HepG2 (cell line): ENCODE measurements around the gene FBXW10.
"Not testable (repeated sequence)": the region's sequence is repeated elsewhere in the genome, so short reads cannot be mapped to it uniquely, and the experiment has no call there.

Experiments
- ZNF800 ChIP-seq: sonication (generic); formaldehyde crosslinking; IDR thresholded peaks from 2 replicates; pipeline ENCODE4 v1.4.0; 2020; ENCODE audit warnings: missing genetic modification reagents
- TF ChIP-seq, protein P1 (sequence below): sonication (generic); formaldehyde crosslinking; IDR thresholded peaks from 2 replicates; pipeline ENCODE4 v1.9.0; 2021; ENCODE audit warnings: missing genetic modification reagents, mild to moderate bottlenecking, borderline replicate concordance
- TF ChIP-seq, protein P2 (sequence below): sonication (generic); formaldehyde crosslinking; IDR thresholded peaks from 2 replicates; pipeline ENCODE4 v1.9.0; 2021; ENCODE audit warnings: missing genetic modification reagents, borderline replicate concordance

DNA sequence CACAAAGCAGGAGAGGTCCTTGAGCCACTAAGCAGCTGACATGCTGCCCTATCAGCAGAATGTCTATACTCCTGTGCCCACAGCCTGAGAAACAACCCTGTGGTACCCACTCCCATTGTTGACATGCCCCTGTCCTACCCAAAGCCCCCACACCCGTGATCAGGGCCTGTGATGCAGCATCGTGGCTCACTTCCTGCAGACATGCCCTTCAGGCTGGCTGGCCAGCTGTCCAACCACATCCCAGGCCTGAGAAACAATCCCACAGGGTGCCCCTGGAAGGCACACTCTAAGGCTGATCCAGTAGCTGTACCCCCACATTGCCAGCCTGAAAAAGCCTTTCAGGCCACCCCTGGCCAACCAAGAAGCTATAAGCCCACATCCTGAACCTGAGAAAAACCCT lies 48.7 kb upstream of the FBXW10 start:
- TF ChIP-seq, protein P1, sequence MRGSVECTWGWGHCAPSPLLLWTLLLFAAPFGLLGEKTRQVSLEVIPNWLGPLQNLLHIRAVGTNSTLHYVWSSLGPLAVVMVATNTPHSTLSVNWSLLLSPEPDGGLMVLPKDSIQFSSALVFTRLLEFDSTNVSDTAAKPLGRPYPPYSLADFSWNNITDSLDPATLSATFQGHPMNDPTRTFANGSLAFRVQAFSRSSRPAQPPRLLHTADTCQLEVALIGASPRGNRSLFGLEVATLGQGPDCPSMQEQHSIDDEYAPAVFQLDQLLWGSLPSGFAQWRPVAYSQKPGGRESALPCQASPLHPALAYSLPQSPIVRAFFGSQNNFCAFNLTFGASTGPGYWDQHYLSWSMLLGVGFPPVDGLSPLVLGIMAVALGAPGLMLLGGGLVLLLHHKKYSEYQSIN (CRISPR knock-in tag), result not testable (repeated sequence)
- not testable (repeated sequence) for TF ChIP-seq ZNF800 (CRISPR knock-in tag)
- TF ChIP-seq, protein P2, sequence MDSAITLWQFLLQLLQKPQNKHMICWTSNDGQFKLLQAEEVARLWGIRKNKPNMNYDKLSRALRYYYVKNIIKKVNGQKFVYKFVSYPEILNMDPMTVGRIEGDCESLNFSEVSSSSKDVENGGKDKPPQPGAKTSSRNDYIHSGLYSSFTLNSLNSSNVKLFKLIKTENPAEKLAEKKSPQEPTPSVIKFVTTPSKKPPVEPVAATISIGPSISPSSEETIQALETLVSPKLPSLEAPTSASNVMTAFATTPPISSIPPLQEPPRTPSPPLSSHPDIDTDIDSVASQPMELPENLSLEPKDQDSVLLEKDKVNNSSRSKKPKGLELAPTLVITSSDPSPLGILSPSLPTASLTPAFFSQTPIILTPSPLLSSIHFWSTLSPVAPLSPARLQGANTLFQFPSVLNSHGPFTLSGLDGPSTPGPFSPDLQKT (CRISPR knock-in tag), result not testable (repeated sequence)
